ENCODE data around the gene PDE3A. TPM values are rescaled to one million over a fixed set of nuclear protein-coding genes. Genes with fewer than 3 reads are reported as not detected.

PDE3A gene
- total RNA-seq, 1 experiment from 2014 or later = 0.58 TPM

GRCh38 chr12:20477255-20477654 lies 108.9 kb downstream of the PDE3A start:
- no peak overlapping the region for H3K4me3 ChIP-seq (ENCODE audit: low read length)
- no peak overlapping the region for H3K9ac ChIP-seq (ENCODE audit: low read length)
- H3K27me3 ChIP-seq (ENCODE audit: low read length) = peaks cover 5% of the 10 kb centered on the region; the same call in 1 of the 2 replicates
- no peaks in the 10 kb centered on the region for H3K9me2 ChIP-seq (replicated peaks; ENCODE audit: low read length)
- DNase-seq (no peak), ATAC-seq (no peak)
- no TSS peak for BruUV-seq (replicated peaks)
- H3K36me3 ChIP-seq (ENCODE audit: low read depth, low read length) = no peaks in the 10 kb centered on the region
- no peak for TF ChIP-seq CTCF (conservative IDR thresholded peaks at IDR 0.05; ENCODE audit: low read depth, low read length)
- no peaks in the 10 kb centered on the region for H4K20me1 ChIP-seq (ENCODE audit: low read length)
- no peaks in the 10 kb centered on the region for H3F3A ChIP-seq (ENCODE audit: low read length, unreplicated experiment)
- H3K9me3 ChIP-seq (ENCODE audit: low read length) = no peaks in the 10 kb centered on the region
- no peak overlapping the region for H2AFZ ChIP-seq (ENCODE audit: low read length)
- CTCF ChIA-PET = no interaction called here
- H3K4me2 ChIP-seq (ENCODE audit: low read length) = no peak overlapping the region
- POLR2A ChIA-PET (ENCODE audit: unreplicated experiment) = no interaction called here
- H3K27ac ChIP-seq (ENCODE audit: low read length) = no peak overlapping the region
- intact Hi-C loops (cut with micrococcal nuclease) = no loop called here
- no peaks in the 10 kb centered on the region for H3K4me1 ChIP-seq (ENCODE audit: insufficient read depth, low read length)
- H3K79me2 ChIP-seq (ENCODE audit: low read length) = no peaks in the 10 kb centered on the region

DNA sequence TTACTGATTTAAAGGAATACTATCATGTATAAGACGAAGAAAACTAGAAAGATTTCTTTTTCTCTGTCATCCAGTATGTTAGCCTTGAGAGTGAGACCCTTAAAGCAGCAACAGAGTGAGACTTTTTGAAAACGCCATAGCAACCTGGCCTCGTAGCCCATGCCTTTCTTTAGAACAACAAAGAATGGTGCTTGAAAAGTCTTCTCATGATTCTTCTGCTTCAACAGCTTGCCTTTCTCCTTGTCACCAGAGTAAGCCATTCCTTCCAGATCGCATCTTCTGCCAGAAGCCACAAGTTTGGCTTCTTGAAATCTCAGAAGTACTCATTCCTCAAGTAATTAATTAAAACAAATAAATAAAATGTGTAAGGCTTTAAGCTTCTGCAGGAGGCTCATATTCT lies 109.3 kb downstream of the PDE3A start:
- no peak overlapping the region for H3K4me3 ChIP-seq (ENCODE audit: low read length)
- POLR2A ChIA-PET (ENCODE audit: unreplicated experiment) = no interaction called here
- TF ChIP-seq CTCF (conservative IDR thresholded peaks at IDR 0.05; ENCODE audit: low read depth, low read length) (no peak), EZH2phosphoT487 (IDR thresholded peaks at IDR 0.05; ENCODE audit: borderline replicate concordance, low read length) (no peak), EZH2 (IDR thresholded peaks at IDR 0.05; ENCODE audit: low read length, unreplicated experiment) (no peak)
- CTCF ChIA-PET = no interaction called here
- no peaks in the 10 kb centered on the region for H3K36me3 ChIP-seq (ENCODE audit: low read depth, low read length)
- H3K27ac ChIP-seq (ENCODE audit: low read length) = no peak overlapping the region
- BruUV-seq (replicated peaks) = no TSS peak
- H4K20me1 ChIP-seq (ENCODE audit: low read length) = no peaks in the 10 kb centered on the region
- intact Hi-C loops (cut with micrococcal nuclease) = no loop called here
- no peak overlapping the region for H3K9ac ChIP-seq (ENCODE audit: low read length)
- no peaks in the 10 kb centered on the region for H3K9me3 ChIP-seq (ENCODE audit: low read length)
- no peaks in the 10 kb centered on the region for H3F3A ChIP-seq (ENCODE audit: low read length, unreplicated experiment)
- DNase-seq (no peak), ATAC-seq (no peak)
- peaks cover 5% of the 10 kb centered on the region; the same call in 1 of the 2 replicates for H3K27me3 ChIP-seq (ENCODE audit: low read length)
- H3K4me2 ChIP-seq (ENCODE audit: low read length) = no peak overlapping the region
- H3K79me2 ChIP-seq (ENCODE audit: low read length) = no peaks in the 10 kb centered on the region
- H3K9me2 ChIP-seq (replicated peaks; ENCODE audit: low read length) = no peaks in the 10 kb centered on the region
- no peak overlapping the region for H2AFZ ChIP-seq (ENCODE audit: low read length)
- no peaks in the 10 kb centered on the region for H3K4me1 ChIP-seq (ENCODE audit: insufficient read depth, low read length)

GRCh38 chr12:20482491-20483054 lies 114.2 kb downstream of the PDE3A start:
- no peaks in the 10 kb centered on the region for H3K4me1 ChIP-seq (ENCODE audit: insufficient read depth, low read length)
- CTCF ChIA-PET = no interaction called here
- TF ChIP-seq CTCF (conservative IDR thresholded peaks at IDR 0.05; ENCODE audit: low read depth, low read length) (no peak), EZH2 (IDR thresholded peaks at IDR 0.05; ENCODE audit: low read length, unreplicated experiment) (no peak), EZH2phosphoT487 (IDR thresholded peaks at IDR 0.05; ENCODE audit: borderline replicate concordance, low read length) (no peak)
- no peak overlapping the region for H3K4me3 ChIP-seq (ENCODE audit: low read length)
- POLR2A ChIA-PET (ENCODE audit: unreplicated experiment) = no interaction called here
- H3K4me2 ChIP-seq (ENCODE audit: low read length) = no peak overlapping the region
- no TSS peak for BruUV-seq (replicated peaks)
- no peaks in the 10 kb centered on the region for H3K27me3 ChIP-seq (ENCODE audit: low read length)
- H3K9ac ChIP-seq (ENCODE audit: low read length) = no peak overlapping the region
- ATAC-seq (no peak), DNase-seq (no peak)
- no peaks in the 10 kb centered on the region for H3K9me2 ChIP-seq (replicated peaks; ENCODE audit: low read length)
- no peaks in the 10 kb centered on the region for H4K20me1 ChIP-seq (ENCODE audit: low read length)
- intact Hi-C loops (cut with micrococcal nuclease) = no loop called here
- H3K36me3 ChIP-seq (ENCODE audit: low read depth, low read length) = no peaks in the 10 kb centered on the region
- no peak overlapping the region for H2AFZ ChIP-seq (ENCODE audit: low read length)
- H3K9me3 ChIP-seq (ENCODE audit: low read length) = no peaks in the 10 kb centered on the region
- no peaks in the 10 kb centered on the region for H3F3A ChIP-seq (ENCODE audit: low read length, unreplicated experiment)
- H3K27ac ChIP-seq (ENCODE audit: low read length) = no peak overlapping the region
- H3K79me2 ChIP-seq (ENCODE audit: low read length) = no peaks in the 10 kb centered on the region

Data from PC-3 (cell line).